H9 (cell line): ENCODE measurements around the gene TAF12. TPM values are rescaled to one million over a fixed set of nuclear protein-coding genes. Genes with fewer than 3 reads are reported as not detected.

Experiments
- DNase-seq: peaks from one replicate; pipeline ENCODE4 v3.0.0-alpha.2; 2017
- H2AFZ ChIP-seq: one replicate; pipeline ENCODE4 v1.6.1; 2013; ENCODE audit warnings: mild to moderate bottlenecking, low read length, control low read depth, moderate library complexity
- H2AK5ac ChIP-seq: 2 replicates; pipeline ENCODE4 v1.6.1; 2013; ENCODE audit warnings: low read length, control low read depth, mixed read lengths; ENCODE audit not compliant: insufficient read length
- H2BK120ac ChIP-seq: one replicate; pipeline ENCODE4 v1.6.1; 2013; ENCODE audit warnings: low read depth, mild to moderate bottlenecking, low read length, control low read depth, inconsistent platforms; ENCODE audit not compliant: poor library complexity, severe bottlenecking
- H2BK12ac ChIP-seq: 2 replicates; pipeline ENCODE4 v1.6.1; 2013; ENCODE audit warnings: low read length, control low read depth, mixed read lengths, low read depth; ENCODE audit not compliant: insufficient read length
- H2BK15ac ChIP-seq: 2 replicates; pipeline ENCODE4 v1.6.1; 2013; ENCODE audit warnings: low read depth, low read length, control low read depth
- H2BK20ac ChIP-seq: one replicate; pipeline ENCODE4 v1.6.1; 2013; ENCODE audit warnings: low read depth, mild to moderate bottlenecking, low read length, control low read depth, inconsistent platforms; ENCODE audit not compliant: poor library complexity, severe bottlenecking
- H2BK5ac ChIP-seq: 2 replicates; pipeline ENCODE4 v1.6.1; 2013; ENCODE audit warnings: low read length, control low read depth, mixed read lengths; ENCODE audit not compliant: insufficient read length
- H3K14ac ChIP-seq: 2 replicates; pipeline ENCODE4 v1.6.1; 2013; ENCODE audit warnings: low read length, control low read depth; ENCODE audit not compliant: insufficient read depth
- H3K18ac ChIP-seq: 2 replicates; pipeline ENCODE4 v1.6.1; 2013; ENCODE audit warnings: low read depth, mild to moderate bottlenecking, mixed read lengths, low read length, control low read depth; ENCODE audit not compliant: insufficient read length
- H3K23ac ChIP-seq: 2 replicates; pipeline ENCODE4 v1.6.1; 2013; ENCODE audit warnings: low read length, control low read depth, mixed read lengths, low read depth; ENCODE audit not compliant: insufficient read length
- H3K23me2 ChIP-seq: 2 replicates; pipeline ENCODE4 v1.6.1; 2013; ENCODE audit warnings: low read depth, mild to moderate bottlenecking, mixed read lengths, low read length, control low read depth; ENCODE audit not compliant: insufficient read length, poor library complexity, severe bottlenecking
- H3K27ac ChIP-seq: 2 replicates; pipeline ENCODE4 v1.5.1; 2013; ENCODE audit warnings: low read length, control low read depth, mixed read lengths, low read depth; ENCODE audit not compliant: insufficient read length
- H3K27me3 ChIP-seq: 2 replicates; pipeline ENCODE4 v1.6.1; 2013; ENCODE audit warnings: low read length, control low read depth, inconsistent platforms; ENCODE audit not compliant: insufficient read depth
- H3K4ac ChIP-seq: 2 replicates; pipeline ENCODE4 v1.6.1; 2013; ENCODE audit warnings: low read depth, mild to moderate bottlenecking, control low read depth, inconsistent platforms, low read length, moderate library complexity
- H3K4me1 ChIP-seq: 2 replicates; pipeline ENCODE4 v1.6.1; 2013; ENCODE audit warnings: low read length, control low read depth, inconsistent platforms; ENCODE audit not compliant: insufficient read depth
- H3K4me2 ChIP-seq: 2 replicates; pipeline ENCODE4 v1.6.1; 2013; ENCODE audit warnings: low read length, control low read depth, mixed read lengths; ENCODE audit not compliant: insufficient read length, insufficient read depth
- H3K56ac ChIP-seq: 2 replicates; pipeline ENCODE4 v1.6.1; 2013; ENCODE audit warnings: low read depth, mild to moderate bottlenecking, mixed read lengths, low read length, control low read depth; ENCODE audit not compliant: insufficient read length
- H3K79me1 ChIP-seq: 2 replicates; pipeline ENCODE4 v1.6.1; 2013; ENCODE audit warnings: low read depth, mild to moderate bottlenecking, moderate library complexity, low read length, control low read depth, inconsistent platforms; ENCODE audit not compliant: insufficient read depth, poor library complexity, severe bottlenecking
- H3K79me2 ChIP-seq: 2 replicates; pipeline ENCODE4 v1.6.1; 2013; ENCODE audit warnings: low read length, control low read depth, inconsistent platforms; ENCODE audit not compliant: insufficient read depth
- H3K9ac ChIP-seq: 2 replicates; pipeline ENCODE4 v1.6.1; 2013; ENCODE audit warnings: low read length, control low read depth, mixed read lengths; ENCODE audit not compliant: insufficient read length; ENCODE audit errors: extremely low read depth
- H3K9me3 ChIP-seq: one replicate; pipeline ENCODE4 v1.6.1; 2013; ENCODE audit warnings: low read depth, low read length, inconsistent platforms; ENCODE audit not compliant: control insufficient read depth
- H3T11ph ChIP-seq: one replicate; pipeline ENCODE4 v1.6.1; 2013; ENCODE audit warnings: mild to moderate bottlenecking, low read length, control low read depth, inconsistent platforms
- H4K20me1 ChIP-seq: one replicate; pipeline ENCODE4 v1.6.1; 2013; ENCODE audit not compliant: control insufficient read depth, insufficient read length, insufficient read depth
- H4K5ac ChIP-seq: 2 replicates; pipeline ENCODE4 v1.6.1; 2013; ENCODE audit warnings: low read depth, mild to moderate bottlenecking, mixed read lengths, low read length, control low read depth; ENCODE audit not compliant: insufficient read length
- H4K8ac ChIP-seq: replicated peaks from 2 replicates; pipeline ENCODE4 v1.6.1; 2013; ENCODE audit warnings: low read length, control low read depth, mixed read lengths, low read depth; ENCODE audit not compliant: insufficient read length
- H4K91ac ChIP-seq: 2 replicates; pipeline ENCODE4 v1.6.1; 2013; ENCODE audit warnings: low read depth, mild to moderate bottlenecking, moderate library complexity, mixed read lengths, low read length, control low read depth; ENCODE audit not compliant: insufficient read length
- H3K27ac Mint-ChIP-seq, 3 experiments: 2 replicates in 2 of 3; 3 replicates in 1 of 3; pipeline ENCODE4 v1.8.0; 2020 to 2021; ENCODE audit warnings: mixed read lengths in 3 of 3, mild to moderate bottlenecking in 1 of 3, moderate library complexity in 1 of 3
- H3K27me3 Mint-ChIP-seq: 2 replicates; pipeline ENCODE4 v1.8.0; 2021; ENCODE audit warnings: low read depth, mild to moderate bottlenecking, moderate library complexity, mixed read lengths
- H3K36me3 Mint-ChIP-seq, 3 experiments: 2 replicates in 2 of 3; 3 replicates in 1 of 3; pipeline ENCODE4 v1.8.0; 2020 to 2021; ENCODE audit warnings: low read depth in 3 of 3, mixed read lengths in 3 of 3; ENCODE audit not compliant: insufficient read depth in 1 of 3
- H3K4me1 Mint-ChIP-seq, 2 experiments: 2 replicates each; pipeline ENCODE4 v1.8.0; 2020; ENCODE audit warnings: mixed read lengths in 2 of 2
- H3K4me3 Mint-ChIP-seq, 2 experiments: 2 replicates in 1 of 2; 3 replicates in 1 of 2; pipeline ENCODE4 v1.8.0; 2020 to 2021; ENCODE audit warnings: mild to moderate bottlenecking in 2 of 2, mixed read lengths in 2 of 2, moderate library complexity in 1 of 2
- H3K9me3 Mint-ChIP-seq, 2 experiments: 2 replicates in 1 of 2; 3 replicates in 1 of 2; pipeline ENCODE4 v1.8.0; 2020; ENCODE audit warnings: mild to moderate bottlenecking in 2 of 2, mixed read lengths in 2 of 2, moderate library complexity in 1 of 2
- WGBS: extraction: QIAGEN DNeasy Blood & Tissue Kit; methylation state at CpG from one replicate; pipeline ENCODE4 v1.1.7; 2013; ENCODE audit warnings: missing lambda C conversion rate, low lambda C conversion rate, mixed read lengths; ENCODE audit not compliant: insufficient read length; ENCODE audit errors: extremely low coverage; 5-methylcytosine and 5-hydroxymethylcytosine counted together
- total RNA-seq: library from RNA; stranded (reverse); gene quantifications from 2 replicates; pipeline ENCODE4 v1.2.1, GENCODE V29; 2021
- TF ChIP-seq, protein P1 (sequence below): fragments of 200-600 bp; sonication (generic); conservative IDR thresholded peaks from 3 replicates; pipeline ENCODE4 v1.8.0; 2021; ENCODE audit warnings: antibody characterized with exemption, mild to moderate bottlenecking

TAF12 gene
- total RNA-seq, 1 experiment from 2014 or later = 22.1 TPM

DNA sequence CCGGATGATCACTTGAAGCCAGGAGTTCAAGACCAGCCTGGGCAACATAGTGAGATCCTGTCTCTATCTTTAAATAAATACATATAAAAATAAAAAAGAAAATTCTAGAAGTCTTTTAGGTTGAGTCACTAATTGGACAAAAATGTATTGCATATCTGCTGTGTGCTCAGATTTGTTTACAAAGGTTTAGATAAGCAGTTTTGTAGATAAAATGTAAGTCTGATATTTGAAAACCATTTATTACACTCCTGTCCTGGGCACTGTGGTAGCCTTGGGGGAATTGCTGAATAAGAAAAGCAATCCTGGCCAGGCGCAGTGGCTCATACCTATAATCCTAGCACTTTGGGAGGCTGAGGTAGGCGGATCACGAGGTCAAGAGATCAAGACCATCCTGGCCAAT lies 37.3 kb upstream of the TAF12 start:
- Histone ChIP-seq H4K5ac (no peak overlapping the region), H3K4ac (no peak overlapping the region), H3K27ac (no peak overlapping the region), H3K27me3 (no peaks in the 10 kb centered on the region), H3T11ph (no peak overlapping the region), H3K4me1 (no peaks in the 10 kb centered on the region; the same call in 1 of the 2 replicates), H4K8ac (no peak overlapping the region), H2BK20ac (no peak overlapping the region), H2AFZ (no peak overlapping the region), H2AK5ac (no peak overlapping the region), H3K18ac (no peak overlapping the region), H3K56ac (no peak overlapping the region), H3K9ac (no peak overlapping the region), H3K23me2 (no peaks in the 10 kb centered on the region), H3K79me2 (peaks cover 3% of the 10 kb centered on the region), H3K79me1 (peaks cover 6% of the 10 kb centered on the region), H3K4me2 (no peak overlapping the region), H2BK12ac (no peak overlapping the region), H4K91ac (no peak overlapping the region), H3K23ac (no peak overlapping the region), H2BK15ac (no peak overlapping the region), H2BK120ac (no peak overlapping the region), H3K9me3 (no peaks in the 10 kb centered on the region), H3K14ac (no peak overlapping the region), H2BK5ac (no peak overlapping the region), H4K20me1 (no peaks in the 10 kb centered on the region)
- H3K27ac Mint-ChIP-seq = no peak overlapping the region
- H3K9me3 Mint-ChIP-seq = no peaks in the 10 kb centered on the region
- peaks cover 9 to 31% (median 23%) of the 10 kb centered on the region in 3 experiments; a peak in 6 of 7 replicates for H3K36me3 Mint-ChIP-seq
- TF ChIP-seq, protein P1, sequence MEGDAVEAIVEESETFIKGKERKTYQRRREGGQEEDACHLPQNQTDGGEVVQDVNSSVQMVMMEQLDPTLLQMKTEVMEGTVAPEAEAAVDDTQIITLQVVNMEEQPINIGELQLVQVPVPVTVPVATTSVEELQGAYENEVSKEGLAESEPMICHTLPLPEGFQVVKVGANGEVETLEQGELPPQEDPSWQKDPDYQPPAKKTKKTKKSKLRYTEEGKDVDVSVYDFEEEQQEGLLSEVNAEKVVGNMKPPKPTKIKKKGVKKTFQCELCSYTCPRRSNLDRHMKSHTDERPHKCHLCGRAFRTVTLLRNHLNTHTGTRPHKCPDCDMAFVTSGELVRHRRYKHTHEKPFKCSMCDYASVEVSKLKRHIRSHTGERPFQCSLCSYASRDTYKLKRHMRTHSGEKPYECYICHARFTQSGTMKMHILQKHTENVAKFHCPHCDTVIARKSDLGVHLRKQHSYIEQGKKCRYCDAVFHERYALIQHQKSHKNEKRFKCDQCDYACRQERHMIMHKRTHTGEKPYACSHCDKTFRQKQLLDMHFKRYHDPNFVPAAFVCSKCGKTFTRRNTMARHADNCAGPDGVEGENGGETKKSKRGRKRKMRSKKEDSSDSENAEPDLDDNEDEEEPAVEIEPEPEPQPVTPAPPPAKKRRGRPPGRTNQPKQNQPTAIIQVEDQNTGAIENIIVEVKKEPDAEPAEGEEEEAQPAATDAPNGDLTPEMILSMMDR = no peak
- no peak overlapping the region for H3K4me3 Mint-ChIP-seq
- no CpG with 5 or more reads among the region's 4 CpGs for WGBS
- H3K27me3 Mint-ChIP-seq = no peaks in the 10 kb centered on the region
- no peak for DNase-seq
- peaks cover 3 to 7% of the 10 kb centered on the region in 2 experiments; a peak in 2 of 4 replicates for H3K4me1 Mint-ChIP-seq
